GM10248 (cell line): Measurements from ENCODE around the gene CENPB.

Experiments used
- CTCF ChIA-PET: fragments of 300-600 bp; sonication (Branson Sonifier 250); formaldehyde crosslinking; extraction: SDS; loops from one replicate; lab custom pipeline; 2021; ENCODE audit warnings: antibody characterized with exemption; lab: Yijun Ruan, JAX
- POLR2A ChIA-PET: fragments of 350-650 bp; sonication (Branson Sonifier 250); formaldehyde crosslinking; extraction: SDS; loops from one replicate; lab custom pipeline; 2020; ENCODE audit warnings: antibody characterized with exemption; lab: Yijun Ruan, JAX
- DNase-seq: peaks from one replicate; pipeline ENCODE4 v3.0.0; 2012; ENCODE audit errors: extremely low spot score
- CTCF ChIP-seq: IDR thresholded peaks from 2 replicates; pipeline ENCODE4 v1.5.1; 2012; ENCODE audit warnings: mild to moderate bottlenecking, low read depth; ENCODE audit errors: extremely low read depth, missing control alignments, control extremely low read depth

Gene CENPB

GRCh38 chr20:3759316-3759823 is 27.2 kb downstream of the CENPB start:
- DNase-seq, result no peak
- POLR2A ChIA-PET, result no interaction called here
- TF ChIP-seq CTCF, result no peak
- CTCF ChIA-PET, result interaction anchor here (1.2 to 4.9 kb wide), 2 partner anchors 10 to 11 kb away, joined by 4 to 21 read pairs; no protein-coding TSS in a partner anchor

DNA sequence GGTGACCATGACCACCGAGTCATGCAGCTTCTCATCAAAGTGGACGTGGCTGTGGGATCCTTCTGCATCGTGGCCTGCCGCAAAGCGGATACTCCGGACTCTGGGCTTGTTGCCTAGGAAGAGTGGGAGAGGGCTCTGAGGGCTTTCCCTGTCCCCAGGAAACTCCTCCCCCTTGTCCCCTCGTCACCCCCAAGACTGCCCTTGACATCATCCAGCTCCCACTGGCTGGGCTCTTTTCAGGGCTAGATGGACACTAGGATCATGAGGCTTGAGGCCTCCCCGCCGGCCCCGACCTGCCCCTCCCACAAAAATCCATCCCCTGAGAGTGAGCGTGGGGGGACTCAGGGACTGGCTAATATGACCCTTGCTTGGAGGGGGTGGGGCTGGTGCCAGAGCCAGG is 28.0 kb downstream of the CENPB start:
- ChIA-PET CTCF (interaction anchor here (4.9 to 6.5 kb wide), 2 partner anchors 7 to 10 kb away, joined by 21 to 60 read pairs; partner anchors contain the start of gene ADISSP), POLR2A (no interaction called here)
- no peak for TF ChIP-seq CTCF
- no peak for DNase-seq

DNA sequence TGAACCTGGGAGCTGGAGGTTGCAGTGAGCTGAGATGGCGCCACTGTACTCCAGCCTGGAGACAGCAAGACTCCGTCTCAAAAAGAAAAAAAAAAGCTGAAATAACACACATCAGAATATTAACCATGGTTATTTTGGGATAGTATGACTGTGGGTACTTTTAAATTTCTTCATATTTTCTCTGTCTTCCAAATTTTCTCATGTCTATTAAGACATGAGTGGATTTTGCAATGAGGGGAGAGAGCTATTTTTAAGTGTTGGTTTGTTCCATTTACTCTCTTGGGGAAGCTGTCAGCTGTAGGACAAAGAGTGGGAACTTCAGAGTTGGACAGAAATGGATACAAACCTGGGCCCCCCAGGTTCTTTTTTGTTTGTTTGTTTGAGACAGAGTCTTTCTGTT is 29.3 kb downstream of the CENPB start:
- no peak for TF ChIP-seq CTCF
- ChIA-PET POLR2A (no interaction called here), CTCF (interaction anchor here (1.2 to 6.5 kb wide), 5 partner anchors 9 to 319 kb away, joined by 3 to 60 read pairs (median 5); partner anchors contain the start of gene ADISSP)

DNA sequence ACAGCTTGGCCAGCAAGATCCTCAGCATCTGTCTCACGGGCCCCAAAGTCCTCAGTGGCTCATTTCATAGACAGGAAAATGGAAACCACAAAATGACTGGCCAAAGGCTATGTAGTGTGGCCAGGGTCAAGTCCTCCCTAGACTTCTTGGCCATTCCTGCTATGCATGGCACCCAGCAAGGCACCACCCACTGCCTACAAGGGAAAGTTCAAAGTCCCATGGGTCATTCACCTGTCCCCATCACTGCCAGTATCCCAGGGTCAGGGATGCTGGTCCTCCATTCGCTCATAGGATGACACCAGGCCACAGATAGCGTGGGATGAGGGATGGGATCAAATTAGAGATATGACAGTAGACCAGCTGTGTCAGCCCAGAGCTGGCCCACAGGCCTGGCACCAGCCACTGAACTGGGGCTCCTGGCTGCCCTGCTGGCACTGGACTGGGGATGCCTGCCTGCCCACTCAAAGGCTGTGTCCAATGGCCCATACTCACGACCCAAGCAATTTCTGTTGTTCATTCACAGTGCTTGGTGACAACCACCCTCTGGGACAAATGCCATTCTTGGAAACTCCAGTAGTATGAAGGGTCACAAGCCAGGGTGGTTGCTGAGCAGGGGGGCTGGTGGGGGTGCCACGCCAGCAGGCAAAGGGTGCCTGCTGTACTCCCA is 30.6 kb downstream of the CENPB start:
- no peak for TF ChIP-seq CTCF
- ChIA-PET POLR2A (interaction anchor here (1.4 kb wide), 1 partner anchor 12 kb away, joined by 4 read pairs; the partner anchor contains the start of gene ADISSP), CTCF (interaction anchor here (1.0 to 6.5 kb wide), 8 partner anchors 8 to 317 kb away, joined by 3 to 60 read pairs (median 4); partner anchors contain the start of gene ADISSP)
- no peak for DNase-seq

More for the DNA sequence above, 29.3 kb downstream of the CENPB start:
- no peak for DNase-seq

- no peak for DNase-seq
These were observed 31.3 kb downstream of the CENPB start for GRCh38 chr20:3755269-3755668.

More at GRCh38 chr20:3755269-3755668, 31.3 kb downstream of the CENPB start:
- ChIA-PET POLR2A (interaction anchor here (0.6 to 1.4 kb wide), 2 partner anchors 12 to 29 kb away, joined by 4 to 9 read pairs; partner anchors contain the start of gene ADISSP), CTCF (interaction anchor here (0.9 to 6.5 kb wide), 6 partner anchors 9 to 318 kb away, joined by 3 to 60 read pairs (median 4); partner anchors contain the start of genes ADISSP and AP5S1)
- no peak for TF ChIP-seq CTCF
